GM18870 (cell line): ENCODE results near the gene DNAH2.

Experiments used
- ATAC-seq: cut with Tn5 transposase; IDR thresholded peaks from one replicate; pipeline ENCODE4 v1.9.1; 2021; ENCODE audit warnings: moderate library complexity; ENCODE audit not compliant: unreplicated experiment

The DNAH2 gene

GRCh38 chr17:7703584-7704479, 13.7 kb upstream of the DNAH2 start:
- no peak for ATAC-seq

GRCh38 chr17:7704601-7705268, 12.8 kb upstream of the DNAH2 start, which contains the start of gene EFNB3:
Gene EFNB3, plus strand, starts transcription at chr17:7705202. Its CDS starts 397 bp downstream, at chr17:7705599.
- no peak for ATAC-seq

GRCh38 chr17:7705269-7706255, 12.0 kb upstream of the DNAH2 start:
- ATAC-seq: no peak

- no peak for ATAC-seq
Observed at GRCh38 chr17:7706631-7707354, 10.8 kb upstream of the DNAH2 start.

GRCh38 chr17:7707446-7707845, 10.1 kb upstream of the DNAH2 start:
- ATAC-seq: no peak

- no peak for ATAC-seq
Observed at GRCh38 chr17:7707858-7708750, 9.4 kb upstream of the DNAH2 start.

GRCh38 chr17:7709031-7709430, 8.5 kb upstream of the DNAH2 start:
- no peak for ATAC-seq

GRCh38 chr17:7710301-7710700, 7.2 kb upstream of the DNAH2 start:
- no peak for ATAC-seq

GRCh38 chr17:7711051-7711755, 6.3 kb upstream of the DNAH2 start:
- no peak for ATAC-seq

GRCh38 chr17:7712111-7712771, 5.3 kb upstream of the DNAH2 start:
- ATAC-seq: no peak

GRCh38 chr17:7713782-7714181, 3.8 kb upstream of the DNAH2 start:
- no peak for ATAC-seq

- ATAC-seq: no peak
Observed at GRCh38 chr17:7714721-7715594, 2.6 kb upstream of the DNAH2 start.

GRCh38 chr17:7715936-7716886, 1.3 kb upstream of the DNAH2 start:
- no peak for ATAC-seq

- no peak for ATAC-seq
Observed at GRCh38 chr17:7717756-7718350, 309 bp downstream of the DNAH2 start.

- no peak for ATAC-seq
Observed at GRCh38 chr17:7719661-7720060, 2.1 kb downstream of the DNAH2 start.

- ATAC-seq: no peak
Observed at GRCh38 chr17:7720125-7720524, 2.6 kb downstream of the DNAH2 start.
